HFF-Myc (cell line): ENCODE data around the gene PFKP.

Source experiments
- DNase-seq: peaks from one replicate; pipeline ENCODE4 v3.0.0-alpha.2; 2011; ENCODE audit warnings: low read depth; ENCODE audit errors: extremely low read depth
- H3K4me3 ChIP-seq: replicated peaks from 2 replicates; pipeline ENCODE4 v1.5.1; 2011; ENCODE audit warnings: low read depth, mild to moderate bottlenecking, control low read depth, low read length
- CTCF ChIP-seq: IDR thresholded peaks from 2 replicates; pipeline ENCODE4 v1.5.1; 2012; ENCODE audit warnings: mild to moderate bottlenecking, low read depth, low read length, control low read depth; ENCODE audit errors: missing control alignments

Gene PFKP

GRCh38 chr10:3076138-3076537 is 8.8 kb downstream of the PFKP start:
- no peak for DNase-seq
- no peak overlapping the region for H3K4me3 ChIP-seq
- no peak for TF ChIP-seq CTCF

DNA sequence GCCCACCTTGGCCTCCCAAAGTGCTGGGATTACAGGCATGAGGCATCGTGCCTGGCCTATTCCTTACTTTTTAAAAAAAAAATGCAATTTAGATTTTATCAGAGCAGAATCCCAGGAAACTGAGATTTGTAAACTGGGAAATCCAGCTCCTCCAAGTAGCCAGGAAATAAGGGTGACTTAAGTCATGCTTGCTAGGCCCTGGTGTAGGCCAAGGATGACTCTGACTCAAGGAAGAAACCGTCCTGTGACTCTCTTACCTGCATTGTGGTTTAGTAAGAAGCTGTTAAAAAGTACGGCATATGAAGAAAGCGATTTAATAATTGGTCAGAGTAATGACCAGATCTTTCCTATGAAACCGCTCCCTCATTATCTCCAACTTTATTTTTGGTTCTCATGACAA is 10.2 kb downstream of the PFKP start:
- H3K4me3 ChIP-seq = no peak overlapping the region
- no peak for TF ChIP-seq CTCF
- DNase-seq = no peak

GRCh38 chr10:3077940-3078630 is 10.7 kb downstream of the PFKP start:
- H3K4me3 ChIP-seq = no peak overlapping the region
- DNase-seq = no peak
- TF ChIP-seq CTCF = no peak

DNA sequence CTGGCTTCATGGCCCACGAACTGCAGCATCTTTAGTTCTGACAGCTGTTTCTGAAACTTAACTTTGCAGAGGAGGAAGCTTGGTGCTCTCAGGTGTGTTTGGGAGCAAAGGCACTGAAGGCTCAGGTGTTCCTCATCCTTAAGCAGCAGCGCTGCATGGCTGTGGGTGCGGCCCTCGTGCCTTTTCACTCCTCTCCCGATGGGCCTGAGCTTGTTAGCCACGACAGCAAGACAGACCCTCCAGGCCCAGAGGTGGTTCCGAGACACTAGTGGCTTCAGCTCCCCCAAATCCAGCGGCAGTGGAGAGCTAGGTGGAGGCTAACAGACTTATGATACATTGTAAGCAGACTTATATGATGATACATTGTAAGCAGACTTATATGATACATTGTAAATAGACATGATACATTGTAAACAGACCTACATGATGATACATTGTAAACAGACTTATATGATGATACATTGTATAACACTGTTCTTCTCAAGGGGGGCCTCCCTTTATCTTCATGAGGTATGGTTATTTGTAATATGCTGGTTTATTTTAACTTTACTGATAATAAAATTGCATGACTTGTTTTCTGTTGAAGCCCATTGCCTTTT is 14.1 kb downstream of the PFKP start:
- no peak for DNase-seq
- H3K4me3 ChIP-seq = no peak overlapping the region
- TF ChIP-seq CTCF = no peak

- no peak for TF ChIP-seq CTCF
- H3K4me3 ChIP-seq = no peak overlapping the region
- no peak for DNase-seq
These were observed 14.9 kb downstream of the PFKP start for GRCh38 chr10:3082290-3082689.

GRCh38 chr10:3085785-3086567 is 18.6 kb downstream of the PFKP start:
- TF ChIP-seq CTCF = no peak
- H3K4me3 ChIP-seq = no peak overlapping the region
- DNase-seq = no peak
